ENCODE results near the gene SLC35F3. TPM values are rescaled to one million over a fixed set of nuclear protein-coding genes. Genes with fewer than 3 reads are reported as not detected.
A peak's percentile ranks its signal among the peaks of the same experiment; 100 is the strongest.

Gene SLC35F3
- polyA plus RNA-seq, 1 experiment: 0.06 TPM

GRCh38 chr1:234322097-234322496 is 417.6 kb downstream of the SLC35F3 start:
- ChIA-PET CTCF (interaction anchor here (0.6 to 2.1 kb wide), 3 partner anchors 9 to 13 kb away, joined by 3 to 8 read pairs (median 3); no protein-coding TSS in a partner anchor), POLR2A (no interaction called here)
- DNase-seq (ENCODE audit: low read depth): no peak
- no peak for TF ChIP-seq CTCF (IDR thresholded peaks at IDR 0.05; ENCODE audit: insufficient read depth, low read depth, low read length)
- Histone ChIP-seq H3K27me3 (ENCODE audit: control insufficient read depth, insufficient read depth, low read length) (peaks cover 4% of the 10 kb centered on the region), H3K4me3 (ENCODE audit: low read depth, low read length) (no peak overlapping the region), H3K36me3 (ENCODE audit: control insufficient read depth, insufficient read depth, low read length) (no peaks in the 10 kb centered on the region)

- no peak overlapping the region for H3K4me3 ChIP-seq (ENCODE audit: low read depth, low read length)
- H3K27me3 ChIP-seq (ENCODE audit: control insufficient read depth, insufficient read depth, low read length): peaks cover 4% of the 10 kb centered on the region
- no peak for DNase-seq (ENCODE audit: low read depth)
- no peaks in the 10 kb centered on the region for H3K36me3 ChIP-seq (ENCODE audit: control insufficient read depth, insufficient read depth, low read length)
- peak; percentile 34; the same call in 1 of the 2 replicates for TF ChIP-seq CTCF (IDR thresholded peaks at IDR 0.05; ENCODE audit: insufficient read depth, low read depth, low read length)
- CTCF ChIA-PET: interaction anchor here (0.8 to 1.0 kb wide), 2 partner anchors 13 to 14 kb away, joined by 3 to 4 read pairs; no protein-coding TSS in a partner anchor
- POLR2A ChIA-PET: no interaction called here
These were observed 418.5 kb downstream of the SLC35F3 start for GRCh38 chr1:234322979-234323378.

- Histone ChIP-seq H3K4me3 (ENCODE audit: low read depth, low read length) (no peak overlapping the region), H3K27me3 (ENCODE audit: control insufficient read depth, insufficient read depth, low read length) (peaks cover 4% of the 10 kb centered on the region), H3K36me3 (ENCODE audit: control insufficient read depth, insufficient read depth, low read length) (no peaks in the 10 kb centered on the region)
- no peak for TF ChIP-seq CTCF (IDR thresholded peaks at IDR 0.05; ENCODE audit: insufficient read depth, low read depth, low read length)
- ChIA-PET CTCF (interaction anchor here (0.6 to 1.7 kb wide), 4 partner anchors 9 to 78 kb away, joined by 3 to 6 read pairs (median 4); no protein-coding TSS in a partner anchor), POLR2A (no interaction called here)
- DNase-seq (ENCODE audit: low read depth): no peak
These were observed 420.3 kb downstream of the SLC35F3 start for GRCh38 chr1:234324821-234325220.

- POLR2A ChIA-PET: no interaction called here
- Histone ChIP-seq H3K27me3 (ENCODE audit: control insufficient read depth, insufficient read depth, low read length) (peaks cover 4% of the 10 kb centered on the region), H3K36me3 (ENCODE audit: control insufficient read depth, insufficient read depth, low read length) (no peaks in the 10 kb centered on the region), H3K4me3 (ENCODE audit: low read depth, low read length) (peak overlapping the region; percentile 26; the same call in 1 of the 2 replicates)
- TF ChIP-seq CTCF (IDR thresholded peaks at IDR 0.05; ENCODE audit: insufficient read depth, low read depth, low read length): no peak
- CTCF ChIA-PET: interaction anchor here (1.2 to 3.0 kb wide), 9 partner anchors 9 to 132 kb away, joined by 3 to 18 read pairs (median 6); no protein-coding TSS in a partner anchor
- DNase-seq (ENCODE audit: low read depth): no peak
These were observed 421.5 kb downstream of the SLC35F3 start for GRCh38 chr1:234325878-234326496.

GRCh38 chr1:234326497-234327366 is 422.3 kb downstream of the SLC35F3 start:
- CTCF ChIA-PET: interaction anchor here (1.0 to 3.0 kb wide), 9 partner anchors 10 to 133 kb away, joined by 3 to 18 read pairs (median 6); no protein-coding TSS in a partner anchor
- Histone ChIP-seq H3K27me3 (ENCODE audit: control insufficient read depth, insufficient read depth, low read length) (peaks cover 4% of the 10 kb centered on the region), H3K4me3 (ENCODE audit: low read depth, low read length) (peak overlapping the region; percentile 26), H3K36me3 (ENCODE audit: control insufficient read depth, insufficient read depth, low read length) (no peaks in the 10 kb centered on the region)
- DNase-seq (ENCODE audit: low read depth): no peak
- POLR2A ChIA-PET: no interaction called here
- TF ChIP-seq CTCF (IDR thresholded peaks at IDR 0.05; ENCODE audit: insufficient read depth, low read depth, low read length): peak; percentile 88

Measured in BJ (cell line).